ENCODE measurements around the gene NAA60. TPM values are rescaled to one million over a fixed set of nuclear protein-coding genes. Genes with fewer than 3 reads are reported as not detected.
"Not testable (repeated sequence)": the region's sequence is repeated elsewhere in the genome, so short reads cannot be mapped to it uniquely, and the experiment has no call there.

Gene NAA60
- total RNA-seq, 2 donors from 2014 or later: 28.3 to 33.6 TPM

DNA sequence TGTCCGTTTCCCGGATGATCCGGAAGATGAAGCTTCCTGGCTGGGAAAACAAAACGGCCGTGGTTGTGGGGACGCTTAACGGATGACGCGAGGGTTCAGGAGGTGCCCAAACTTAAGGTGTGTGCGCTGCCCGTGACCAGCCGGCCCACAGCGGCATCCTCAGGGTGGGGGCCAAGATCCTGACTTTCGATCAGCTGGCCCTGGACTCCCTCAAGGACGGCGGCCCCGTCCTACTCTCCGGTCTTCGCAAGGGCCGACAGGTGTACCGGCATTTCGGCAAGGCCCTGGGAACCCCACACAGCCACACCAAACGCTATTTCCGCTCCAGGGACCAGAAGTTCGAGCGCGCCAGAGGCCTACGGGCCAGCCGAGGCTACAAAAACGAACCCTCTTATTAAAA, 52.9 kb downstream of the NAA60 start:
- peak; percentile 47 for DNase-seq (ENCODE audit: low spot score)
- intact Hi-C loops (cut with DNase I): no loop called here

DNA sequence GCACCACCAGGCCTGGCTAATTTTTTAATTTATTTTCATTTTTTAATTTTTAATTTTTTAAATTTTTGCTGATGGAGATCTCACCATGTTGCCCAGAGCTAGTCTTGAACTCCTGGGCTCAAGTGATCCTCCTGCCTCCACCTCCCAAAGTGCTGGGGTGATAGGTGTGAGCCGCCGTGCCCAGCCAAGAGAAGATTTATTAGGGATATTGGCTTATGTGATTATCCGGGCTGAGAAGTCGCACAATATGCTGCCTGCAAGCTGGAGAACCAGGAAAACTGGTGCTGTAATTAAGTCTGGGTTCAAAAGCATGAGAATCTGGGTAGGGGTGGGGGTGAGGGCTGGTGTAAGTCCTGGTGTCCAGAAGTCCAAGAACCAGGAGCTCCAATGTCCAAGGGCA, 54.3 kb downstream of the NAA60 start:
- DNase-seq (ENCODE audit: low spot score): peak; percentile 9

DNA sequence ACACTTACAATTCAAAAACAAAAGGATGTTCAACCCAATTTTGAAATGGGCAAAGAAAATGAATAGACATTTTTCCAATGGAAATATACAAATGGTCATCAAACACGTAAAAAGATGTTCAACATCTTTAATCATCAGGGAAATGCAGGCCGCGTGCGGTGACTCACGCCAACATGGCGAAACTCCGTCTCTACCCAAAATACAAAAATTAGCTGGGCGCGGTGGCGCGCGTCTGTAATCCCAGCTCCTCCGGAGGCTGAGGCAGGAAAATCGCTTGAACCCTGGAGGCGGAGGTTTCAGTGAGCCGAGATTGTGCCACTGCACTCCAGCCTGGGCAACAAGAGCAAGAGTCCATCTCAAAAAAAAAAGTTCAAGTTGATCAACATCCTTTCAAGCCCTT, 55.5 kb downstream of the NAA60 start:
- intact Hi-C loops (cut with DNase I): no loop called here
- DNase-seq (ENCODE audit: low spot score): peak; percentile 70

More for the DNA sequence above, 54.3 kb downstream of the NAA60 start:
- intact Hi-C loops (cut with DNase I): no loop called here

DNA sequence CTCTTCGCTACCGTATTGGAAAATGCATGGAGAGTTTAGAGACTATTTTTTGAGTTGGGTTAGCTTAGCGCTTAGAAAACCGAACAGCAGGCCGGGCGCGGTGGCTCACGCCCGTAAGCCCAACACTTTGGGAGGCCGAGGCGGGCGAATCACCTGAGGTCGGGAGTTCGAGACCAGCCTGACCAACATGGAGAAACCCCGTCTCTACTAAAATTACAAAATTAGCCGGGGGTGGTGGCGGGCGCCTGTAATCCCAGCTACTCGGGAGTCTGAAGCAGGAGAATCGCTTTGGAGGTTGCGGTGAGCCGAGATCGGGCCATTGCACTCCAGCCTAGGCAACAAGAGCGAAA, 57.9 kb downstream of the NAA60 start:
- intact Hi-C loops (cut with DNase I): not testable (repeated sequence)
- peak; percentile 76 for DNase-seq (ENCODE audit: low spot score)

DNA sequence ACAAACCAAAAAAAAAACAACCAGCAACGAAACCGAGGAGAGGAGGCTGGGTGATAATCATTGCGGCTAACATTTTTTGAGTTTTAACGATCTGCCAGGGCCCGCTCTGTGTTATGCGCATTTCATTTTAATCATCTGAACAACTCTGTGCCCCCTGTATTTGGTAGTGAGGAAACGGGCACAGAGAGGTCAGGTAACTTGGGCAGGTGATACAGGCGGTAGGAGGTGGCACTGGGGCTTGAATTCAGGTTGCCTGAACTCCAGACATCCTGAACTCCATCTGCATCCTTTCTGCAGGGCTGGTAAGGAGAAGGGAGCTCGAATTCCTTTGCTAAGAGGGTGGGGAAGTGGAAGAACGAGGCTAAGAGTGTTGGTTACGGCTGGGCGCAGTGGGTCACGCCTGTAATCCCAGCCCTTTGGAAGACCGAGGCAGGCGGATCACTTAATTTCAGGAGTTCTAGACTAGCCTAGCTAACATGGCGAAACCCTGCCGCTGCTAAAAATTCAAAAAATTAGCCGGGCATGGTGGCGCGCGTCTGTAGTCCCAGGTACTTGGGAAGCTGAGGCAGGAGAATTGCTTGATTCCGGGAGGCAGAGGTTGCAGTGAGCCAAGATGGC, 58.4 kb downstream of the NAA60 start:
- intact Hi-C loops (cut with DNase I): no loop called here
- DNase-seq (ENCODE audit: low spot score): peak; percentile 14

DNA sequence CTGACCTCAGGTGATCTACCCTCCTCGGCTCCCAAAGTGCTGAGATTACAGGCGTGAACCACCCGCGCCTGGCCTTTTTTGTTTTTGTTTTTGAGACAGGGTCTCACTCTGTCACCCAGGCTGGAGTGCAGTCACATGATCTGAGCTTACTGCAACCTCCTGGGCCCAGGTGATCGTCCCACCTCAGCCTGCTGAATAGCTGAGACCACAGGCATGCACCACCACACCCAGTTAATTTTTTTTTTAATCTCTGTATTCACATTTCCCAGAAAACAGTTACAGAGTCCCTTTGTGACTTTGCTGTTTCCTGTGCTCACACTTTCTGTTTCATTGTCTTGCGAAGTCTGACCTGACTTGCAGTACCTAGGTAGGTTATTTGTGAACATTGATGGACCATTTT, 60.0 kb downstream of the NAA60 start:
- DNase-seq (ENCODE audit: low spot score): peak; percentile 60
- intact Hi-C loops (cut with DNase I): no loop called here

DNA sequence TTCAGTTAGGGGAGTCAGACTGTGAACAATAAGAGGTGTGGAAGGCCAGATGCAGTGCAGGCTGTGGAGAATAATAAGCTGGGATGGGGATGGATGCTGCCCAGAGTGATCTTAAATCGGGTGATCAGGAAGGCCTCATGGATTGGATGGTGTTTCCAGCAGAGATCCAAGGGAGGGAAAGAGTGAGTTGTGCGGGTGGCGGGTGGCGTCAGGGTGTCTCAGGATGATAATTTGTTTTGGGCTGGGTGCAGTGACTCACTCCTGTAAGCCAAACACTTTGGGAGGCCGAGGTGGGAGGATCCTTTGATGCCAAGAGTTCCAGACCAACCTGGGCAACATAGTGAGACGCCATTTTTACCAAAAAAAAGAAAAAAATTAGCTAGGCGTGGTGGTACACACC, 65.3 kb downstream of the NAA60 start:
- intact Hi-C loops (cut with DNase I): no loop called here
- DNase-seq (ENCODE audit: low spot score): peak; percentile 37

DNA sequence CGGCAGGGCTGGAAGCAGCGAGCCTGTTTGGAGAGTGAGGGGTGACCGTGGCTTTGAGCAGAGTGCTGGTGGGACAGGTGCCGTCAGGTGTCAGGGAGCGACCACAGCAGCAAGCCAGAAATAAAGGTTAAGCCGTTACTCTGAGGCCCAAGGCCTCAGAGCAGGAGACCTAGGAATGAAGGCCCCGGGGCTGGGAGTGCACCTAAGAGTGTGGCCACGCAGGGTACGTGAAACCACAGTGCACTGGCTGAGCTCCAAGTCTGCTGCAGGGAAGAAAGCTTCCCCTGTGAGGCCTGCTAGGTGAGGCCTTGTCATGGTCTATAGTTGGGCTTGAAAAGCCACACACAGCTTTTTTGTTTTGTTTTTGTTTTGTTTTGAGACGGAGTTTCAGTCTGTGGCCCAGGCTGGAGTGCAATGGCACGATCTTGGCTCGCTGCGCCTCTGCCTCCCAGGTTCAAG, 66.0 kb downstream of the NAA60 start:
- intact Hi-C loops (cut with DNase I): no loop called here
- DNase-seq (ENCODE audit: low spot score): peak; percentile 64

DNA sequence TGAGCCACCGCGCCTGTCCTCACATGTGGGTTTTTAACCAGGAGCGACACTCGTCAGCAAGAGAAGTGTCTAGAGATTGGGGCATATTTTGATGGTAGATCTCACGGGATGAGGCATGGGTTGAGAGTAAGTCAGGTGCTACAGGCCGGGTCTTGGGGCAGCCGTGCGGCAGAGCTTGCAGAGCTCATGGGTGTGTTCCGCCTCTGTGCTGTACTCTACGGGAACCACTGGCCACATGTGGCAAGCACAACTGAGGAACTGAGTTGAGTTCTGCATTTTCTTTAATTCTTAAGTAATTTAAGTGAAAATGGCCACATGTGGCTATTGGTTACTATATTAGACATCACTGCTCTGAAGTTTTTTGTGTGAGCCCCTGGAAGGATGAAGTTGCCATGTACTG, 66.9 kb downstream of the NAA60 start:
- peak; percentile 48 for DNase-seq (ENCODE audit: low spot score)

DNA sequence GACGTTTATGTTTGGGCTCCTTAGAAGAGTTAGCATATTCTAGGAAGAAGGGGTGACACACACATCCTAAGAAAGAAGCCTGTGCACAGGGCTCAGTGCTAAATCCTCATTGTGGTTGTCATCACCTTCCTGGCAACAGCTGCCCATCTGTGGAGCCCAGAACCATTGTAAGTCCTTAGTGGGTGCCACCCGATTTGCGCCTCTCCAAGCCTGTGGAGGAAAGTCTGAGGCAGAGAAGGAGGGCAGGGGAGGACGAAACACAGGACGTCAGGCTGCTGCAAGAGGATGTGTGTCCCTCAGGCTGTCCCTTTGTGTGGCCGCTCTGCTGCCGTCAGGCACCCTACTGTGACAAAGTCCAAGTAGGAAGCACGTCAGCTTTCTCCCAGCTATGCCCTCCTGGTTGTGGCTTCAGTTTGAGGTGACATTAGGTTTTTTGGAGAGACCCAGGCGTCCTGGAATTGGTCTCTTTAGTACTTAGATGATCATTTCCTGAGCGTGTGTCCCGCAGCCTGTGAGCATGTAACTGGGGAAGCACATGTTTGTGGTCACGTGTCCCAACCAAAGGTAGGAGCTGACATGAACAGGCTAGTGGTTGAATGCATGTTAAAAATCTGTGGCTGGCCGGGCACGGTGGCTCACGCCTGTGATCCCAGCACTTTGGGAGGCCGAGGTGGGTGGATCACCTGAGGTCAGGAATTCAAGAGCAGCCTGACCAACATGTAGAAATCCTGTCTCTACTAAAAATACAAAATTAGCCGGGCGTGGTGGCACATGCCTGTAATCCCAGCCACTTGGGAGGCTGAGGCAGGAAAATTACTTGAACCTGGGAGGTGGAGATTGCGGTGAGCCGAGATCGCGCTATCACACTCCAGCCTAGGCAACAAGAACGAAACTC, 68.1 kb downstream of the NAA60 start:
- DNase-seq (ENCODE audit: low spot score): peak; percentile 40
- intact Hi-C loops (cut with DNase I): no loop called here

More for the DNA sequence above, 66.9 kb downstream of the NAA60 start:
- intact Hi-C loops (cut with DNase I): no loop called here

DNA sequence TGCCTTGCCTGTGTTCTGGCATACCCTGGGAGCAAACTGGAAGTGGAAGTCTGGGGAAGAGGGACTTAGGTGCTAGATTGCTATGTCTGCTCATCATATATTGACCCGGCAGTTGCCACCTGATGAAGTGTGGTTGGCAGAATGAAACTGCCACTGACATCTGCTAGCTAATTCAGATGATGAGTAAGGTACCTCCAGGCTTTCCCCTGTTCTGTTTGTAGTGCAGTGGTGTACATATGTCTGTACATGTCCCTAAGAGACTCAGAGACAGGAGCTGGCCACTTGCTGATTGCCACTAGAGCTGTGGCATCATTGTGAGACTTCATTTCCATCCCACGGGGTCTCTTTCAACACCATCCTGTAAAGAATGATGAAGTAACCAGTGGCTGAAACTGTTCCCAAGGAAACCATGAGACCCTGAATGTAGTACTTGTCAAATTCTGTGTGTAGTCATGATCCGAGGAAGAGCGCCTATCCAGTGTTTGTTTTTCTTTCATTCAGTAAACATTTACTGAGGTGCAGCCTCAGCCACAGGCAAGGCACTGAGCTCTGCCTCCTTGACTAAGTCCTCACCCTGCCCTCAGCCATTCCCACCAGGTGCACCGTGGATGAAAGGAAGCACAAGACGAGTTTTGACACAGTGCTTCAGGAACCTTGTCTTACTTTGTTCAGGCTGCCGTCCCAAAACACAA, 70.6 kb downstream of the NAA60 start:
- intact Hi-C loops (cut with DNase I): no loop called here
- peak; percentile 20 for DNase-seq (ENCODE audit: low spot score)

DNA sequence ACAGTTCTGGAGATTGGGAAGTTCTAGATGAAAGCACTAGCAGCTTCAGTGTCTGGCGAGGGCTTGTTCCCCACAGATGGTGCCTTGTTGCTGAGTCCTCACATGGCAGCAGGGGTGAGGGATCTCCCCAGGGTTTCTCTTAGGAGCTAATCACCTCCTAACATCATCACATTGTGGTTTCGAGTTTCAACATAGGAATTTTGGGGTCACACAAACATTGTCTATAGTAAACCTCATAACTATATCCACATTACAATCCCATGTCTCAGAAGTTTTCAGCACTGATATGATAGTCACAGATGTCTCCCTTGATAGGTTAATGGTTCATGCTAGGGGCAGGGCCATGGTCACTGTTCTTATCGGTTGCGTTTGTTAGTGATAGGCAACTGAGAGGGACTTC, 71.1 kb downstream of the NAA60 start:
- DNase-seq (ENCODE audit: low spot score): no peak
- intact Hi-C loops (cut with DNase I): no loop called here

DNA sequence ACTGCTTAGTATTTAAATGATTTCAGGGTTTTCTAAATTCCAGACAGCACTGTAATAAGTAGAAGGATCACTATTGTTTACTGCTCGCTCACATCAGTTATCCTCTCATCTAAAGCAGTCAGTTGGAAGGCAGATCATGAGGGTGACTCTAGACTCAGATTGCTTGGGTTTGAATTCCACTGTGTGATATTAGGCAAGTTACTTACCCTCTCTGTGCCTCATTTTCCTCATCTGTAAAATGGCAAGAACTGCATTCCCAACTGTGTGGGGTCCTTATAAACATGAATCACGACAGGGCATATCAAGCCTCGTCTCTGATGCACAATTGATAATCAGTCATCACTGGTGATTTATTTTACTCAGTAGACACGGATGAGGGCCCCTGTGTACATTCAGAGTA, 72.4 kb downstream of the NAA60 start:
- DNase-seq (ENCODE audit: low spot score): no peak
- intact Hi-C loops (cut with DNase I): no loop called here

DNA sequence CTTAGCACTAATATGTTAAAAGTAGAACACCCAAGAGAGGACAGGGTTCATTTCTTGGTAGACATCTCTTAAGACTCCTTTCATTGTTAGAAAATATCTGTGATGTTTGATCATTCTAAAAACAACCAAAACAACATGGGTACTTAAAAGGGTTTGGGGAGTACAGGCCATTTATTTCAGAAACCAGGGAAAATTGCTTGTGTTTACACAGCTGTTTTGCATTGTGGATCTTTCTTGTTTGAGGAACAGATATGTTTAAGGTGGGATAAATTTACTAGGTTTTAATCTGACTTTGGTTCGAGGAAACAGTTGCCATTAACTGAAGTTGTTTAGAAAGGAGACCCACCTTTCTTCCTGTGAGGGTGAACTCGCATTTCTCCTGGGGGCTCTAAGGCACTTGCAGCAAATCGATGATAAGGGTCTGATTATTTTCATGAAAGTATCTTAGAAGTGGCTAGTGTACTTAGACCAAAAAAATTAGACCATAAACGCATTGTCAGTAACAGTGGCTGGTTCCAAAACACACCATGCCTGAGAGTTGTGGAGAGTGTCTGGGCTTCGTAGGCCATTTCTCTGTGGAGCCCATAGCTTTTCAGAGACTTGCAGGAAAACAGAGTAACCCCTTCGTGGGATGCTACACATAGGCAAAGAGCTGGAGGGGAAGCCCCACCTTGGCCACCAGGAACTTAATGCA, 75.0 kb downstream of the NAA60 start:
- no peak for DNase-seq (ENCODE audit: low spot score)
- intact Hi-C loops (cut with DNase I): no loop called here

DNA sequence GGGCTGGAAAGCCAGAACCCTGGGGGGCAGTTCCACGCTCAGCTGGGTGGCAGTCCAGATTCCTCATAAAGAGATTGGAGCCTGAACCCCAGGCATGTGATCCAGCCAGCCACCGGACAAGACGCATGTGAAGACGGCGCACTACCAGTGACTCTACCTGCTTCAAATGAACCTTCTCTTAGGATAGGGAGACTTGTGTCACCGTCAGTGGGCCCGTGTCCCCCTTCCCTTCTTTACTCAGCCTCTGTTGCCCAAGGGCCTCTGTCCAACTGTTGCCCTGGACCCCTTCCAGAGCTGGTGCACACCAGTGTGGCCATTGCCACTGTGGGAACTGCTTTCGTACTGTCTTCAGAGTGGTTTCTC, 75.5 kb downstream of the NAA60 start:
- peak; percentile 17 for DNase-seq (ENCODE audit: low spot score)
- intact Hi-C loops (cut with DNase I): no loop called here

DNA sequence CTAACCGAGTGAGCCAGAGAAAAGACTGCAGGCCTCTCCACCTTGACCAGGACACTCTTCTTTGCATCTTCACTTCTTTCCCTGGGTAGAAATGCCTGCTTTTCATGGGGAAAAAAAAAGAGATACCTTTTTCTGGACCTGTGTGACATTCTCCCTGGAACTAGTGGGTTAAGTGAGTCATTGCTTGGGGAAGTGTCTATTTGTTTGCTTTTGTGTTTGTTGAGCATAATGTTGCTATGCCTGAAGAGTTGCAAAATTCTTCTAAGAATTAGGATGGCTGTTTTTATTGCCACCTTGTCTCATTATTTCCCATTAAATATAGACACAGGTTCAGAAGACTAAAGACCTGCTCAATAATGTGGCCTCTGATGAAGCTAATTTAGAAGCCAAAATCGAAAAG, 76.1 kb downstream of the NAA60 start:
- no peak for DNase-seq (ENCODE audit: low spot score)
- intact Hi-C loops (cut with DNase I): no loop called here

DNA sequence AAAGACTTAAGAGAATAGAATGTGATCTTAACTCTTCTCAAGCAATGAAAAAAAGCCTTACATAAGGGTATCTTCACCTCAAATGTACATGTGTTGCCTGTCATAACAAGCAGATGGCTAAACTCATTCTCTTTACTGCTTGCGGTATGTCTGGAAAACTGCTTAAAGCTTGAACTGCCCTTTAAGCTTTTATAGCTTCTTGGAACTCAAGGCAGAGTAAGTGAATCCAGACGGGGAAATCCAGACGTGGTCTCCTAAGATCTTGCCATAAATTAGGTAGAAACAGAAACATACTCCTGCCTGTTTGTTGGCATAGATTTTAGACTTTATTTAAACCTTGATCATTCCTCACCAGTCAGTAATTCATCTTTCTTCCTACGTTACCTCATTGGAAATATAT, 76.9 kb downstream of the NAA60 start:
- no peak for DNase-seq (ENCODE audit: low spot score)
- intact Hi-C loops (cut with DNase I): no loop called here

DNA sequence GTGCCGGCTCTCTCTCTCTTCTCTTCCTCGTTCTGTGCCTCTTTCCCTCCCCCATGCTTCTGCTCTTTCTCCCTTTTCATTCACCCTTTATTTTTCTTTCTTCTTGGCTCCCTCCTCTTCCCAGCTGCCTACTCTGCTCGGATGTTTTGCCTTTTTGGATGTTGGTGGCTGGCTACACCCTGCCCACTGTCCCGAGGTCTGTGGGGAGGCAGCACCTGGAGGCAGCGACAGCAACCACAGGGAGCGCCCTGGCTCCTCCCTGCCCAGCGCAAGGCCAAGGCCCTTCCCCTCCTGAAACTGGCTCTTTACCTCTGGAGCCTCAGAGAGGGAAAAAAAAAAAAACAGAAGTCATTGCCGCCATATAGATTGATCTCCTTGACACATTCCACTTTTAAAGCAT, 77.4 kb downstream of the NAA60 start:
- DNase-seq (ENCODE audit: low spot score): peak; percentile 41
- intact Hi-C loops (cut with DNase I): no loop called here

DNA sequence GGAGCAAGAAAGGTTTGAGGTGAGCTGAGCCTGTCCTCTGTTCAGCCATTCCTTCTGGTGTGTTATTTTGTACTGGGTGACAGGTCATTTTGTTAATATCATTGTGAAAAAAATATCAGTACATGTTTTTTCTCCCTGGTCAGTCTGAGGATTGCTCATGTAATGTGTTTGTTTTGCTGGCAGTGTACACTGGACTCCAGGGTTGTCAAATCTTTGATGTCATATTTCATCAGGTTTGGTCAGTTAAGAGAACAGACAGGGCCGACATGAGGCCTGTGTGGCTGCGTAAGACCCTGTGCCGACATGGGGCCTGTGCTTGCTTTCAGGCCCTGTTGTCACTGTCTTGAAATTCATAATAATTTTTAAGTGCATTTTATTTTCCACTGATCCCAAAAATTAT, 79.8 kb downstream of the NAA60 start:
- intact Hi-C loops (cut with DNase I): no loop called here
- no peak for DNase-seq (ENCODE audit: low spot score)

DNA sequence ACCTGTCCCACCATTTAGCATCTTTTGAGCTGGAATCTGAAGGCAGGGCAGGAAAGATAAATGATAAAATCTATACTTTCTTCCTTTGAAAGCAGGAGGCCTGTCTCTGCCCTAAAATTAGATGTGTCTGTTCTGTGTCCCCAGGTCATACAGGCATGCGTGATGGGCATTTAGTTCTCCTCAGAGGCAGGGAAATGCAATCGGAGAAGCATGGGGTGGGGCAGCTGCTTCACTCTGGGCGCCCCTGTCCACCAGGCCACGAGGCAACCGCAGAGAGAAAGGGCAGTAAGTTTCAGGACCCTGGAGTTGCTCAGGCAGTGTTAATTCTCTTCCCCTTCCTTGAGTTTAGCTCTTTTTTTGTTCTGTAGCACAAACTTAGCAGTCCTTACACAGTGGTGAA, 82.5 kb downstream of the NAA60 start:
- intact Hi-C loops (cut with DNase I): no loop called here
- no peak for DNase-seq (ENCODE audit: low spot score)
